Ishikawa (cell line): ENCODE data around the gene FCER1G.

Source experiments
- CEBPB ChIP-seq: IDR thresholded peaks from 2 replicates; pipeline ENCODE4 v1.6.1; 2012
- CREB1 ChIP-seq: IDR thresholded peaks from 2 replicates; pipeline ENCODE4 v1.6.1; 2012; ENCODE audit warnings: low read depth
- EGR1 ChIP-seq: IDR thresholded peaks from 2 replicates; pipeline ENCODE4 v1.6.1; 2012
- EP300 ChIP-seq: IDR thresholded peaks from 2 replicates; pipeline ENCODE4 v1.6.1; 2012; ENCODE audit warnings: borderline replicate concordance
- FOXM1 ChIP-seq: IDR thresholded peaks from 2 replicates; pipeline ENCODE4 v1.6.1; 2012; ENCODE audit warnings: low read depth, borderline replicate concordance
- MAX ChIP-seq: IDR thresholded peaks from 2 replicates; pipeline ENCODE4 v1.6.1; 2012
- NFIC ChIP-seq: IDR thresholded peaks from 2 replicates; pipeline ENCODE4 v1.6.1; 2012
- RAD21 ChIP-seq: IDR thresholded peaks from 2 replicates; pipeline ENCODE4 v1.6.1; 2012; ENCODE audit warnings: low read depth
- REST ChIP-seq: IDR thresholded peaks from 2 replicates; pipeline ENCODE4 v1.6.1; 2012; ENCODE audit warnings: low read depth, mild to moderate bottlenecking
- TAF1 ChIP-seq: IDR thresholded peaks from 2 replicates; pipeline ENCODE4 v1.6.1; 2012; ENCODE audit warnings: low read depth, mild to moderate bottlenecking
- TCF12 ChIP-seq: IDR thresholded peaks from 2 replicates; pipeline ENCODE4 v1.6.1; 2012; ENCODE audit warnings: low read depth
- TEAD4 ChIP-seq: IDR thresholded peaks from 2 replicates; pipeline ENCODE4 v1.6.1; 2012
- USF1 ChIP-seq: IDR thresholded peaks from 2 replicates; pipeline ENCODE4 v1.6.1; 2012
- YY1 ChIP-seq: IDR thresholded peaks from 2 replicates; pipeline ENCODE4 v1.6.1; 2012; ENCODE audit warnings: low read depth
- ZBTB7A ChIP-seq: IDR thresholded peaks from 2 replicates; pipeline ENCODE4 v1.6.1; 2012; ENCODE audit warnings: low read depth

The FCER1G gene

GRCh38 chr1:161189036-161189435 lies 26.1 kb upstream of the FCER1G start:
- TF ChIP-seq CEBPB (no peak), MAX (no peak), REST (no peak), CREB1 (no peak), EP300 (no peak), TEAD4 (no peak), TCF12 (no peak), RAD21 (no peak), USF1 (no peak), EGR1 (no peak), NFIC (no peak), ZBTB7A (no peak), TAF1 (no peak), YY1 (no peak), FOXM1 (no peak)

- no peak for TF ChIP-seq YY1
- TF ChIP-seq EP300, result no peak
- TF ChIP-seq RAD21, result no peak
- TF ChIP-seq REST, result no peak
- TF ChIP-seq ZBTB7A, result no peak
- no peak for TF ChIP-seq NFIC
- TF ChIP-seq TCF12, result no peak
- no peak for TF ChIP-seq MAX
- no peak for TF ChIP-seq CREB1
- TF ChIP-seq FOXM1, result no peak
- TF ChIP-seq TEAD4, result no peak
- no peak for TF ChIP-seq TAF1
- no peak for TF ChIP-seq USF1
- TF ChIP-seq EGR1, result no peak
- TF ChIP-seq CEBPB, result no peak
Measured at GRCh38 chr1:161190962-161191521, 24.1 kb upstream of the FCER1G start.

GRCh38 chr1:161191971-161192370 lies 23.1 kb upstream of the FCER1G start:
- TF ChIP-seq EP300, result no peak
- TF ChIP-seq EGR1, result no peak
- no peak for TF ChIP-seq FOXM1
- no peak for TF ChIP-seq USF1
- TF ChIP-seq YY1, result no peak
- no peak for TF ChIP-seq TAF1
- TF ChIP-seq RAD21, result no peak
- no peak for TF ChIP-seq CEBPB
- TF ChIP-seq ZBTB7A, result no peak
- no peak for TF ChIP-seq NFIC
- no peak for TF ChIP-seq TCF12
- no peak for TF ChIP-seq REST
- TF ChIP-seq MAX, result no peak
- TF ChIP-seq TEAD4, result no peak
- no peak for TF ChIP-seq CREB1
